HepG2 (cell line): ENCODE results near the gene TENT4B. TPM values are rescaled to one million over a fixed set of nuclear protein-coding genes. Genes with fewer than 3 reads are reported as not detected.

Source experiments
- ATAC-seq: fragments of 200-7000 bp; cut with Tn5 transposase; 3 replicates; pipeline ENCODE4 v1.9.1; 2020; ENCODE audit warnings: mild to moderate bottlenecking, moderate library complexity
- BruUV-seq: library from RNA; stranded (reverse); fragments of 400-500 nt; replicated peaks from 2 replicates; lab custom pipeline; 2021; lab: Mats Ljungman, UMichigan
- CTCF ChIA-PET: fragments of 300-600 bp; formaldehyde crosslinking; extraction: SDS; loops from one replicate; lab custom pipeline; 2021; ENCODE audit warnings: low total read pairs, inconsistent platforms, low intra/inter-chr PET ratio; lab: Yijun Ruan, JAX
- POLR2A ChIA-PET: fragments of 350-600 bp; sonication (Branson Sonifier 250); formaldehyde crosslinking; loops from one replicate; lab custom pipeline; 2020; ENCODE audit warnings: antibody characterized with exemption, inconsistent platforms; lab: Yijun Ruan, JAX
- DNase-seq: peaks from one replicate; pipeline ENCODE4 v3.0.0-alpha.2; 2015; ENCODE audit warnings: low spot score
- FAIRE-seq: peaks from 3 replicates; lab custom pipeline; 2011; peaks lifted over from hg19 to GRCh38; lab: Jason Lieb, UNC
- H2AFZ ChIP-seq: one replicate; pipeline ENCODE4 v1.6.1; 2011; ENCODE audit warnings: low read length, inconsistent platforms
- H3K27ac ChIP-seq: fragments of 300-600 bp; 3 replicates; pipeline ENCODE4 v1.8.0; 2011; ENCODE audit warnings: mixed run types, mild to moderate bottlenecking, mixed read lengths, low read length, inconsistent platforms; ENCODE audit not compliant: insufficient read depth; ENCODE audit errors: extremely low read length
- H3K27me3 ChIP-seq, 2 experiments: fragments of 200-600 bp in 1 of 2; 2 replicates in 1 of 2; 3 replicates in 1 of 2; pipeline versions ENCODE4 v1.6.0 to v1.8.0; 2011; ENCODE audit warnings: low read length in 2 of 2, mild to moderate bottlenecking in 2 of 2, moderate library complexity in 2 of 2, inconsistent platforms in 1 of 2; ENCODE audit not compliant: insufficient read depth in 2 of 2, control insufficient read depth in 1 of 2
- H3K36me3 ChIP-seq, 2 experiments: fragments of 200-600 bp in 1 of 2; replicated peaks in 1 of 2; 2 replicates in 1 of 2; 3 replicates in 1 of 2; pipeline versions ENCODE4 v1.5.1 to v1.8.0; 2011; ENCODE audit warnings: low read length in 2 of 2, inconsistent platforms in 1 of 2; ENCODE audit not compliant: insufficient read depth in 2 of 2, control insufficient read depth in 1 of 2
- H3K4me1 ChIP-seq: 2 replicates; pipeline ENCODE4 v1.5.1; 2012; ENCODE audit warnings: low read length, inconsistent platforms; ENCODE audit not compliant: insufficient read depth
- H3K4me2 ChIP-seq: 2 replicates; pipeline ENCODE4 v1.6.0; 2011; ENCODE audit warnings: low read depth, low read length, inconsistent platforms
- H3K4me3 ChIP-seq, 3 experiments: fragments of 200-600 bp in 1 of 3; sonication (generic), shearing (Covaris generic) in 1 of 3; replicated peaks in 1 of 3; 2 replicates each; pipeline ENCODE4 v1.5.1; 2011 to 2016; ENCODE audit warnings: low read length in 3 of 3, inconsistent platforms in 2 of 3, low read depth in 2 of 3, mild to moderate bottlenecking in 2 of 3, control low read depth in 1 of 3, mixed read lengths in 1 of 3; ENCODE audit not compliant: insufficient read depth in 1 of 3
- H3K79me2 ChIP-seq: one replicate; pipeline ENCODE4 v1.6.1; 2011; ENCODE audit warnings: low read length, inconsistent platforms; ENCODE audit not compliant: insufficient read depth
- H3K9ac ChIP-seq: 2 replicates; pipeline ENCODE4 v1.6.0; 2011; ENCODE audit warnings: mild to moderate bottlenecking, low read depth, low read length, inconsistent platforms; ENCODE audit not compliant: insufficient read depth
- H3K9me3 ChIP-seq: 2 replicates; pipeline ENCODE4 v1.5.1; 2012; ENCODE audit warnings: mild to moderate bottlenecking, low read length
- H4K20me1 ChIP-seq: 2 replicates; pipeline ENCODE4 v1.6.0; 2011; ENCODE audit warnings: inconsistent platforms, mild to moderate bottlenecking, low read length, moderate library complexity; ENCODE audit not compliant: insufficient read depth
- ARNTL ChIP-seq: sonication (generic); formaldehyde crosslinking; IDR thresholded peaks from 2 replicates; pipeline ENCODE4 v1.4.0; 2020; ENCODE audit warnings: mild to moderate bottlenecking, missing genetic modification reagents
- IRX3 ChIP-seq: sonication (generic); formaldehyde crosslinking; IDR thresholded peaks from 2 replicates; pipeline ENCODE4 v1.8.1; 2023; ENCODE audit warnings: mild to moderate bottlenecking, low read depth, missing genetic modification reagents, borderline replicate concordance
- STAT5B ChIP-seq: sonication (generic); formaldehyde crosslinking; IDR thresholded peaks from 2 replicates; pipeline ENCODE4 v1.4.0; 2020; ENCODE audit warnings: missing genetic modification reagents
- THAP9 ChIP-seq: sonication (generic); formaldehyde crosslinking; IDR thresholded peaks from 2 replicates; pipeline ENCODE4; 2020; ENCODE audit warnings: missing genetic modification reagents, mild to moderate bottlenecking, borderline replicate concordance
- ZBTB44 ChIP-seq: sonication (generic); formaldehyde crosslinking; IDR thresholded peaks from 2 replicates; pipeline ENCODE4 v1.4.0; 2020; ENCODE audit warnings: missing genetic modification reagents
- ZHX2 ChIP-seq, 2 experiments: sonication (generic) in 1 of 2; formaldehyde crosslinking in 1 of 2; IDR thresholded peaks; 2 replicates each; pipeline versions ENCODE4 v1.6.1 to v1.9.0; 2014 to 2022; ENCODE audit warnings: antibody characterized with exemption in 1 of 2, borderline replicate concordance in 1 of 2, inconsistent platforms in 1 of 2, low read depth in 1 of 2, missing genetic modification reagents in 1 of 2
- ZNF207 ChIP-seq: fragments of 450-650 bp; IDR thresholded peaks from 2 replicates; pipeline ENCODE4 v1.6.1; 2016; ENCODE audit warnings: antibody characterized with exemption, borderline replicate concordance
- ZNF263 ChIP-seq: sonication (generic); formaldehyde crosslinking; IDR thresholded peaks from 2 replicates; pipeline ENCODE4 v1.4.0; 2020; ENCODE audit warnings: missing genetic modification reagents
- ZNF556 ChIP-seq: sonication (generic); formaldehyde crosslinking; IDR thresholded peaks from 2 replicates; pipeline ENCODE4 v1.4.0; 2020; ENCODE audit warnings: mild to moderate bottlenecking, missing genetic modification reagents, borderline replicate concordance
- ZNF605 ChIP-seq: sonication (generic); formaldehyde crosslinking; IDR thresholded peaks from 2 replicates; pipeline ENCODE4 v1.8.0; 2022; ENCODE audit warnings: mild to moderate bottlenecking, missing genetic modification reagents
- ZSCAN21 ChIP-seq: sonication (generic); formaldehyde crosslinking; IDR thresholded peaks from 2 replicates; pipeline ENCODE4 v1.8.0; 2022; ENCODE audit warnings: mild to moderate bottlenecking, missing genetic modification reagents, moderate library complexity, borderline replicate concordance
- WGBS: methylation state at CpG from one replicate; pipeline ENCODE4 v1.1.6; 2017; ENCODE audit warnings: low lambda C conversion rate; 5-methylcytosine and 5-hydroxymethylcytosine counted together
- in situ Hi-C: cut with HindIII; loops from 2 replicates; pipeline ENCODE4 v1.10.0; 2017; ENCODE audit warnings: low pct_unique_long_range_greater_than_20kb; ENCODE audit not compliant: extremely low pct_ligation_motif_present
- intact Hi-C: fragments of 100-400 bp; cut with micrococcal nuclease; formaldehyde crosslinking; loops from one replicate; pipeline ENCODE4 v1.10.0; 2022; ENCODE audit not compliant: unreplicated experiment
- polyA plus RNA-seq, 8 experiments: library from polyadenylated mRNA; depleted of rRNA in 3 of 8; stranded (reverse) in 7 of 8; unstranded in 1 of 8; fragments of >200 nt; fragmentation: Illumina TruSeq in 4 of 8; extraction: Trizol in 4 of 8; gene quantifications; 2 replicates each; pipeline versions ENCODE4 v1.2.1 to v1.2.3, GENCODE V29; 2011 to 2016; ENCODE audit warnings: low read depth in 4 of 8, missing spikeins in 1 of 8, mixed read lengths in 1 of 8; ENCODE audit not compliant: insufficient read depth in 1 of 8
- total RNA-seq, 5 experiments: library from RNA; depleted of rRNA; stranded (reverse); fragments of >200 nt; fragmentation: Illumina TruSeq; extraction: Trizol; gene quantifications; 2 replicates each; pipeline ENCODE4 v1.2.3, GENCODE V29; 2016; ENCODE audit warnings: low read depth in 1 of 5

The TENT4B gene
- total and polyA plus RNA-seq, 2 of the 13 experiments (the other 11 are each of a cell fraction or from before 2014, with no cell fraction given) = 15.0 to 32.8 TPM

GRCh38 chr16:50271148-50272041 is 118.3 kb downstream of the TENT4B start:
- Histone ChIP-seq H3K36me3 (no peaks in the 10 kb centered on the region), H3K4me2 (peak overlapping the region; percentile 8; the same call in 1 of the 2 replicates), H4K20me1 (no peaks in the 10 kb centered on the region), H3K27me3 (peaks cover 2 to 26% of the 10 kb centered on the region in 2 experiments; a peak in 3 of 5 replicates), H3K9ac (no peak overlapping the region), H3K27ac (no peak overlapping the region), H3K4me3 (no peak overlapping the region), H3K4me1 (peaks cover 35% of the 10 kb centered on the region), H3K79me2 (no peaks in the 10 kb centered on the region), H2AFZ (no peak overlapping the region), H3K9me3 (no peaks in the 10 kb centered on the region)
- in situ Hi-C loops (loop anchor here (5.0 kb wide), 1 partner anchor 51 kb away; no protein-coding TSS in a partner anchor), intact Hi-C loops (no loop called here)
- peak; percentile 34 for DNase-seq
- peak; percentile 55 for FAIRE-seq
- WGBS = 38% methylated on average over 15 of the region's 15 CpGs
- ChIA-PET CTCF (no interaction called here), POLR2A (interaction anchor here (0.6 kb wide), 1 partner anchor 21 kb away, joined by 4 read pairs; no protein-coding TSS in a partner anchor)
- ATAC-seq = peak; percentile 75
- no TSS peak for BruUV-seq
- TF ChIP-seq THAP9 (CRISPR knock-in tag) = peak; percentile 29; the same call in 1 of the 2 replicates
- no peak for TF ChIP-seq ZNF207
- no peak for TF ChIP-seq ZNF556
- TF ChIP-seq ZNF263 (CRISPR knock-in tag) = peak; percentile 93
- 0 out of 2 replicates have a peak, but pooled peaks have one; percentile 32 for TF ChIP-seq ZNF605 (CRISPR knock-in tag)
- no peak for TF ChIP-seq IRX3
- TF ChIP-seq ZSCAN21 (CRISPR knock-in tag) = peak; percentile 49; the same call in 1 of the 2 replicates
- no peak for TF ChIP-seq STAT5B (CRISPR knock-in tag)
- TF ChIP-seq ZHX2 (IDR thresholded peaks at IDR 0.05; ENCODE audit: low read depth) = no peak
- no peak for TF ChIP-seq ZHX2 (CRISPR knock-in tag; IDR thresholded peaks at IDR 0.05; ENCODE audit: borderline replicate concordance)
- no peak for TF ChIP-seq ARNTL
- TF ChIP-seq ZBTB44 = no peak
